HCT116 (cell line): Measurements from ENCODE around the gene DLK1. TPM values are rescaled to one million over a fixed set of nuclear protein-coding genes. Genes with fewer than 3 reads are reported as not detected.

Experiments used
- ATAC-seq: fragments of 200-7000 bp; cut with Tn5 transposase; 2 replicates; pipeline ENCODE4 v1.9.1; 2020; ENCODE audit warnings: mild to moderate bottlenecking, moderate library complexity
- BruUV-seq: library from RNA; stranded (reverse); fragments of 400-500 nt; replicated peaks from 2 replicates; lab custom pipeline; 2021; lab: Mats Ljungman, UMichigan
- CTCF ChIA-PET: fragments of 300-600 bp; sonication (Branson Sonifier 250); formaldehyde crosslinking; loops from one replicate; lab custom pipeline; 2021; ENCODE audit warnings: antibody characterized with exemption; lab: Charles Lee
- POLR2A ChIA-PET: fragments of 300-600, 350-600 bp; sonication (Branson Sonifier 250); formaldehyde crosslinking; loops from one replicate; lab custom pipeline; 2021; ENCODE audit warnings: antibody characterized with exemption; lab: Charles Lee
- RAD21 ChIA-PET, 2 experiments: fragments of 300-600 bp; sonication (Branson Sonifier 250); formaldehyde crosslinking; loops; one replicate each; lab custom pipeline; 2023; ENCODE audit warnings: low total read pairs in 2 of 2; ENCODE audit not compliant: uncharacterized antibody in 2 of 2, unreplicated experiment in 2 of 2, low non-redundant PET in 1 of 2; lab: Charles Lee
- DNase-seq: peaks from one replicate; pipeline ENCODE4 v3.0.0-alpha.2; 2010; ENCODE audit warnings: low read depth, low spot score
- H2AFZ ChIP-seq: fragments of 200-600 bp; shearing (Covaris generic), sonication (generic); 2 replicates; pipeline ENCODE4 v1.6.1; 2017; ENCODE audit warnings: low read depth, mixed run types, mixed read lengths, antibody characterized with exemption, low read length; ENCODE audit not compliant: poor library complexity, severe bottlenecking
- H3K27ac ChIP-seq: 2 replicates; pipeline ENCODE4 v1.5.1; 2012; ENCODE audit warnings: low read depth, low read length
- H3K27me3 ChIP-seq: fragments of 200-600 bp; sonication (generic); 2 replicates; pipeline ENCODE4 v1.6.1; 2016; ENCODE audit warnings: mixed run types, low read length, mixed read lengths; ENCODE audit not compliant: insufficient read depth
- H3K36me3 ChIP-seq, 2 experiments: fragments of 200-500 bp in 1 of 2; fragments of 200-600 bp in 1 of 2; sonication (Bioruptor generic) in 1 of 2; sonication (generic) in 1 of 2; 2 replicates each; pipeline versions ENCODE4 v1.5.1 to v1.6.1; 2014 to 2016; ENCODE audit warnings: low read length in 2 of 2, inconsistent platforms in 1 of 2, mixed read lengths in 1 of 2, mixed run types in 1 of 2; ENCODE audit not compliant: insufficient read depth in 2 of 2, control insufficient read depth in 1 of 2
- H3K4me1 ChIP-seq, 2 experiments: fragments of 200-600 bp in 1 of 2; sonication (generic) in 1 of 2; 2 replicates each; pipeline versions ENCODE4 v1.5.1 to v1.6.1; 2012 to 2017; ENCODE audit warnings: low read length in 2 of 2, inconsistent platforms in 1 of 2, mild to moderate bottlenecking in 1 of 2, mixed read lengths in 1 of 2, mixed run types in 1 of 2, moderate library complexity in 1 of 2; ENCODE audit not compliant: insufficient read depth in 2 of 2, control insufficient read depth in 1 of 2
- H3K4me2 ChIP-seq: fragments of 200-600 bp; sonication (generic); 2 replicates; pipeline ENCODE4 v1.6.1; 2017; ENCODE audit warnings: mixed run types, low read length, mixed read lengths
- H3K4me3 ChIP-seq, 2 experiments: fragments of 200-600 bp in 1 of 2; sonication (generic) in 1 of 2; replicated peaks in 1 of 2; 2 replicates each; pipeline ENCODE4 v1.5.1; 2011 to 2016; ENCODE audit warnings: low read length in 2 of 2, control low read depth in 1 of 2, low read depth in 1 of 2, mild to moderate bottlenecking in 1 of 2, mixed read lengths in 1 of 2, mixed run types in 1 of 2
- H3K79me2 ChIP-seq: fragments of 200-600 bp; sonication (generic); 2 replicates; pipeline ENCODE4 v1.6.1; 2017; ENCODE audit warnings: mild to moderate bottlenecking, mixed run types, low read length, moderate library complexity, mixed read lengths; ENCODE audit not compliant: insufficient read depth
- H3K9ac ChIP-seq: fragments of 200-600 bp; sonication (generic); 2 replicates; pipeline ENCODE4 v1.6.1; 2016; ENCODE audit warnings: low read length, mixed read lengths
- H3K9me2 ChIP-seq: fragments of 200-600 bp; sonication (generic), shearing (Covaris generic); 2 replicates; pipeline ENCODE4 v1.6.1; 2017; ENCODE audit warnings: mixed run types, mild to moderate bottlenecking, moderate library complexity; ENCODE audit not compliant: insufficient read depth
- H3K9me3 ChIP-seq, 2 experiments: fragments of 200-500 bp in 1 of 2; fragments of 200-600 bp in 1 of 2; sonication (Bioruptor generic) in 1 of 2; sonication (generic) in 1 of 2; 2 replicates each; pipeline ENCODE4 v1.6.1; 2014 to 2017; ENCODE audit warnings: low read length in 2 of 2, mixed read lengths in 2 of 2, inconsistent platforms in 1 of 2, low read depth in 1 of 2, mild to moderate bottlenecking in 1 of 2, mixed run types in 1 of 2, moderate library complexity in 1 of 2; ENCODE audit not compliant: control insufficient read depth in 1 of 2, insufficient read depth in 1 of 2
- H4K20me1 ChIP-seq: fragments of 200-600 bp; sonication (generic), shearing (Covaris generic); 2 replicates; pipeline ENCODE4 v1.6.1; 2017; ENCODE audit warnings: mixed run types, mild to moderate bottlenecking, moderate library complexity; ENCODE audit not compliant: insufficient read depth
- CBX3 ChIP-seq: IDR thresholded peaks from 2 replicates; pipeline ENCODE4 v1.6.1; 2012; ENCODE audit warnings: low read depth
- EZH2phosphoT487 ChIP-seq: fragments of 200-600 bp; IDR thresholded peaks from 2 replicates; pipeline ENCODE4 v1.6.1; 2018; ENCODE audit warnings: antibody characterized with exemption, borderline replicate concordance
- FOSL1 ChIP-seq: IDR thresholded peaks from 2 replicates; pipeline ENCODE4 v1.6.1; 2012; ENCODE audit warnings: low read depth
- REST ChIP-seq: IDR thresholded peaks from 2 replicates; pipeline ENCODE4 v1.6.1; 2012; ENCODE audit warnings: low read depth
- SIN3A ChIP-seq: IDR thresholded peaks from 2 replicates; pipeline ENCODE4 v1.6.1; 2012; ENCODE audit warnings: low read depth
- YY1 ChIP-seq: IDR thresholded peaks from 2 replicates; pipeline ENCODE4 v1.6.1; 2011; ENCODE audit warnings: low read length, low read depth, moderate library complexity, mild to moderate bottlenecking; ENCODE audit not compliant: insufficient replicate concordance; ENCODE audit errors: extremely low read depth
- ZNF274 ChIP-seq: fragments of 200-500 bp; sonication (Bioruptor generic); IDR thresholded peaks from 2 replicates; pipeline ENCODE4 v1.6.1; 2014; ENCODE audit warnings: mild to moderate bottlenecking, low read depth, low read length, inconsistent platforms
- intact Hi-C: fragments of 100-400 bp; cut with micrococcal nuclease; formaldehyde crosslinking; loops from 2 replicates; pipeline ENCODE4 v1.10.0; 2022
- total RNA-seq: library from RNA; stranded (reverse); gene quantifications from one replicate; pipeline ENCODE4 v1.2.1, GENCODE V29; 2021; ENCODE audit not compliant: unreplicated experiment
- TF ChIP-seq, protein P1 (sequence below): IDR thresholded peaks from 2 replicates; pipeline ENCODE4 v1.6.1; 2012

DLK1 gene
- total RNA-seq, 1 experiment from 2014 or later = 1.5 TPM

DNA sequence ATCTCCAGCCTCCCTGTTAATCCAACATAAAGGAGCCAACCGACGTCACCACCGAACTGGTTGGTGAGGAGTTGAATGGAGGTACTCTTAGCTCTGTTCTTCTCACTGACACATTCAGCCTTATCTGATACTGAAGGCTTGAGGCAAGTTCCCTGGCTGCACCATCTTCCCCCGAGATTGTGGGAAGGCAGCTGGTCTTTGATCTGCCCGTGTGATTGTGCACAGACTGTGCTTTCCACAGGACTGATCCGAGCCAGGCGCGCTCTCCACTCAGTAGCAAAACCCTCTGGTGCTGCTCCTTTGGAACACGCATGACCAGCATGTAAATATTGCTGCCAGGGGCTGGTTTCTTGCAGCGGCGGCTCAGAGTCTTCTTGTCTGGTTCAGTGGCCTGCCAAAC lies 30.1 kb upstream of the DLK1 start (continued):
- TF ChIP-seq REST = no peak
- no peak for TF ChIP-seq CBX3
- no peak for TF ChIP-seq EZH2phosphoT487
- TF ChIP-seq FOSL1 = no peak

DNA sequence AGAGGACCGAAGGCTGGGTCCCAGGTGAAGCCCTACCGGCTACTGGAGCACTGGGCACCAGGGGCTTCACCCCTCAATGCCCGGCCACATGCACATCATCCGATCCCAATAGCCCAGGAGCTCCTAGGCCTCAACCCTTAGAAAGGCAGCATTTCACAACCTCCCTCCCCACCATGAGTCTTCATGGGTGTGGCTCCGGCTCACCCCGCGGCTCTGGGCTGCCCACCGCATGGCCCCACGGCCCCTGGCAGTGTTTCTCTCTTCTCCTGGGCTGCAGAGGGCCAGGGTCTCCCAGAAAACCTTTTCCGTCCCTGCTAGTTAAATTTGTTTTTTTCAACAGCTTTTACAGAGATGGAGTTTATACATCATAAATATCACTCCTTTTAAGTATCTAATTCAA lies 28.6 kb upstream of the DLK1 start:
- no peak for DNase-seq
- Histone ChIP-seq H2AFZ (no peak overlapping the region), H3K4me2 (no peak overlapping the region), H3K9me3 (no peaks in the 10 kb centered on the region), H3K79me2 (no peaks in the 10 kb centered on the region)
- intact Hi-C loops = no loop called here
- no peak for ATAC-seq
- BruUV-seq = no TSS peak
- TF ChIP-seq, protein P1, sequence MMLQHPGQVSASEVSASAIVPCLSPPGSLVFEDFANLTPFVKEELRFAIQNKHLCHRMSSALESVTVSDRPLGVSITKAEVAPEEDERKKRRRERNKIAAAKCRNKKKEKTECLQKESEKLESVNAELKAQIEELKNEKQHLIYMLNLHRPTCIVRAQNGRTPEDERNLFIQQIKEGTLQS = no peak
- no peak for TF ChIP-seq ZNF274
- TF ChIP-seq EZH2phosphoT487 = no peak
- TF ChIP-seq YY1 = no peak
- no peak for TF ChIP-seq SIN3A
- no peak for TF ChIP-seq REST
- TF ChIP-seq, all 23 proteins: peak for 0
- ChIA-PET CTCF (no interaction called here), RAD21 (no interaction called here), POLR2A (no interaction called here)
- H3K27me3 ChIP-seq = no peaks in the 10 kb centered on the region
- peaks cover 21 to 33% of the 10 kb centered on the region in 2 experiments for H3K4me1 ChIP-seq
- no peak overlapping the region for H3K27ac ChIP-seq
- no peak overlapping the region for H3K9ac ChIP-seq
- H3K36me3 ChIP-seq = no peaks in the 10 kb centered on the region
- no peaks in the 10 kb centered on the region for H4K20me1 ChIP-seq
- H3K9me2 ChIP-seq = no peaks in the 10 kb centered on the region
- H3K4me3 ChIP-seq = no peak overlapping the region
